ENCODE measurements around the gene UNC5C. TPM values are rescaled to one million over a fixed set of nuclear protein-coding genes. Genes with fewer than 3 reads are reported as not detected.

The UNC5C gene
- total RNA-seq, 1 experiment from 2014 or later = not detected

DNA sequence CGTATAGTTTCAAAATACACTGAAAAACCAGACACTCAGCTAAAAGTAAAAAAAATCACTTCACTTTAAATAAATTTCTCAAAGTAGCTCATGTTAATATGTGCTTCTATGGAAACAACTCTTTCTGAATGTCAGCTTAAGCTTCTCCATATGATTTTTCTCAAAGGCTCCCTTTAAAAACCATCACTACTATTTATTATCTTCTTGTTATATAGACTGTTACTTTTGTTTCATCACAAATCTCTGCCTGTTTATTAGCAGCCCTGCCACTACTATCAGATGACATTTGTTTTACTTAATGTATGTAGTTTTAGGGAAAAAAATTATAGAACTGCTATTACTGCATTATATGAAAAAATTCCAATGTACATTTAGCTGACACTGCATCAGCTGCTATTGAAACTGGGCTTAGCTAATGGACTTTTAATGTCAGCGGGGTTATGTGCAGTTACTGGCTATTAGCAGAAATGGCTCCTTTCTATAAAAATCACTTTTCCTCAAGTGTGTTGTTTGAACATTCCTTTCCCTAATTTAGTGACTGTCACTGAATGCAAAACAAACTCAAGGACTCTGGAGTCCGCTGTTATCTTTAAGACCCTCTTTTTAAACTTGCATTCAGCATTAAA lies 10.8 kb downstream of the UNC5C start:
- DNase-seq = no peak
- Histone ChIP-seq H3K27me3 (peaks cover 9% of the 10 kb centered on the region; the same call in 1 of the 2 replicates), H3K9me3 (replicated peaks) (no peaks in the 10 kb centered on the region), H3K27ac (no peak overlapping the region), H3K4me3 (no peak overlapping the region), H3K4me1 (no peaks in the 10 kb centered on the region), H3K36me3 (no peaks in the 10 kb centered on the region)

DNA sequence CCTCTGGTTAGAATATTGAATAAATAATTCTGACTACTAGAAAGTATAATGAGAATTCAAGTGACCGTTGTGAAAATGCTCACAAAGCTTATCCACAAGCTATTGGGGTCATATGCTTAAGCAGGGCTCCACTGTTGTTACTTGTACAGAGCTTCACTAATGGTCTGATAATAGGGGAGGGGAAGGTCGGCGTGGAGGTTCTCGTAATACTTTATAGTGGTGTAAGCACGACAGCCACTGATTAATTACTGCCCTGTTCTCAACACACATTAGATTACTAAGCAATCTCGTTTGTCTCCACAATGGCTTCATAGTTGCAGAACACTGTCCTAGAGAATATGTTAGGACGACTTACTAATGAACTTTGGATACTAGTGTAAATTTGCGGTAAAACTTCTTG lies 11.6 kb downstream of the UNC5C start:
- Histone ChIP-seq H3K4me1 (no peaks in the 10 kb centered on the region), H3K27ac (no peak overlapping the region), H3K27me3 (peaks cover 9% of the 10 kb centered on the region; the same call in 1 of the 2 replicates), H3K4me3 (no peak overlapping the region), H3K36me3 (no peaks in the 10 kb centered on the region), H3K9me3 (replicated peaks) (no peaks in the 10 kb centered on the region)
- no peak for DNase-seq

DNA sequence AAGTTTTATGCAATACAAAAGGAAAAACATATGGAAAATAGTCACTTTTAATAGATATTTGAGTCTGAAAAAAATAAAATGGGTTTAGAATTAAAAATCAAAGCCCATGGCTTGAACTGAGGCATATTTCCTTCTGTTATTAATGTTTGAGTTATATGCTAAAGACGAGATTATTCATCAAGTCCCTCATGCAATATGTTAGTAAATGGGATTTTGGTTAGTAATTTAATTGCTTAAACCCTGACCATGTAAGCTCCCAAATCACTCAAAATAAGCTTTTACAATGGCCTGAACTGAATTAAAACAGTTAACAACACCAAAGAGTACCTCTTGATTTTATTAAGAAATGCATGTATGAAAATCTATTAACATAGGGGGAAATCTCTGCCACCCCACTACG lies 12.1 kb downstream of the UNC5C start:
- Histone ChIP-seq H3K27ac (no peak overlapping the region), H3K4me1 (no peaks in the 10 kb centered on the region)

DNA sequence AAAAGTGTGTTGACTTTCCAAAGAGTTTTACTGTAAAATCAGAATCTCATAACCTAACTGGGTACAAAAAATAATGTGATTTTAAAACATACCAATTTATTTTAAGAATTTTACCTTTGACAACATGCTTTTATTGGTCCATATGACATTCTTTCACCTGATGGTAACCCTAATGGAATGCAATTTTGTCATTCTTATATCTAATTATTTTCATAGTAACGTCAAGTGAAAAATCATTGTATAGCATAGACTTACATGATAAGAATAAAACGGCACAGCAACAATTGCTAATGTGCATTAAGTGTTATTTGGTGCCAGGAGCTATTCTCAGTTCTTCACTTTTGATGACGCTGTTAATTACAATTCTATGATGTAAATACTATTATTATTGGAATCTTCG lies 13.6 kb downstream of the UNC5C start:
- peaks cover 9% of the 10 kb centered on the region; the same call in 1 of the 2 replicates for H3K27me3 ChIP-seq
- no peak for DNase-seq
- no peaks in the 10 kb centered on the region for H3K36me3 ChIP-seq
- H3K27ac ChIP-seq = no peak overlapping the region
- H3K4me3 ChIP-seq = no peak overlapping the region
- no peaks in the 10 kb centered on the region for H3K9me3 ChIP-seq (replicated peaks)
- H3K4me1 ChIP-seq = no peaks in the 10 kb centered on the region

More for the DNA sequence above, 12.1 kb downstream of the UNC5C start:
- DNase-seq = no peak
- peaks cover 9% of the 10 kb centered on the region; the same call in 1 of the 2 replicates for H3K27me3 ChIP-seq
- H3K9me3 ChIP-seq (replicated peaks) = no peaks in the 10 kb centered on the region
- H3K4me3 ChIP-seq = no peak overlapping the region
- H3K36me3 ChIP-seq = no peaks in the 10 kb centered on the region

DNA sequence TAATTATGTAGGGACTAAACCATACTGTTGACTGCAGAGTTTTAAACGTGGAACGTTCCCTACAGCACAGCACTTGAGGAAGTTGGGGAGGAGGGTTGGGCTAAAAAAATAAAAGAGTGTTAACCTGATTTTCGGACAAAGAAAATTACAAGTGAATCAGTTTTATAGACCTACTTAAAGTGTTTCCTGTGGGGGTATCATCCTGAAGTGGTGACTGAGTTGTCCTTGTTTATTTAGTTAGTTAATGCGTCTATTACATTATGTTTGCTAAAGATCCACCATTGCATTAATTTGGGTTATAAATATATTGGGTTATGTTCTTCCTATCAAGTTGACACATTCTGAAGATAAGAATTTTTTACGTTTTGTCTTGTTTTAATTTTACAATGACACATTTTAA lies 14.7 kb downstream of the UNC5C start:
- Histone ChIP-seq H3K27me3 (peaks cover 9% of the 10 kb centered on the region; the same call in 1 of the 2 replicates), H3K36me3 (no peaks in the 10 kb centered on the region), H3K9me3 (replicated peaks) (no peaks in the 10 kb centered on the region), H3K4me3 (no peak overlapping the region), H3K4me1 (no peaks in the 10 kb centered on the region), H3K27ac (no peak overlapping the region)
- DNase-seq = no peak

DNA sequence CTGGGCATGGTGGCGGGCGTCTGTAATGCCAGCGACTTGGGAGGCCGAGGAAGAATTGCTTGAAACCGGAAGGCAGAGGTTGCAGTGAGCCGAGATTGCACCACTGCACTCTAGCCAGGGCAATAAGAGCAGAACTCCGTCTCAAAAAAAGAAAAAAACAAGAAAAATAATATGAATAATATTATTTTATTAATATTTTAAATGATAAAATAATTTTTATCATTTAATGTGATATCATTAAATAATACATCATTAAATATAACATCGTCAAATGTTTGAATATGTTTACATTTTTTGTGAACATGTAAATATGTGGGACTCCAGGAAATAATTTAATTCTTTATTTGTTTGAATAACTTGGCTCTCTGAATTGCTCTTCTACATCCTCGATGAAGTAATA lies 15.5 kb downstream of the UNC5C start:
- Histone ChIP-seq H3K36me3 (no peaks in the 10 kb centered on the region), H3K4me3 (no peak overlapping the region), H3K4me1 (no peaks in the 10 kb centered on the region), H3K27ac (no peak overlapping the region), H3K27me3 (peaks cover 9% of the 10 kb centered on the region; the same call in 1 of the 2 replicates), H3K9me3 (replicated peaks) (no peaks in the 10 kb centered on the region)
- no peak for DNase-seq

DNA sequence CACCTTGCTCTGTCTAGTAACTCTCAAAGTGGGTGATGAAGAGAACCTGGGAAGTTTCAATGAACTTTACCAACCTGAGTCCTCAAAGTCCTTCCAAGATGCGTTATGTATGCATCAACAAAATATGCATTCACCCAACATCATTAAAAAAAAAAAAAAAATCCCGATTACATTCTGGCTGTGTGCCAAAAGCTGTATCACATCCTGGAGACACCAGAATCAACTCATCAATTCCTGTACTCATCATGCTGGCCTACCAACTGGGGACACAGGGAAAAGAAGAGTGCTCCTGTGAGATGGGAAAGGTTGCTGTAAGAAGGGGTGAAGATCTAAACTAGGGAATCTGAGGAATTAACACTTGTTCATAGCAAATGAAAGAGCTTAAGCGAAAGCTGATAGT lies 16.5 kb downstream of the UNC5C start:
- no peak for DNase-seq
- Histone ChIP-seq H3K27me3 (peaks cover 9% of the 10 kb centered on the region; the same call in 1 of the 2 replicates), H3K4me3 (no peak overlapping the region), H3K27ac (no peak overlapping the region), H3K36me3 (no peaks in the 10 kb centered on the region), H3K9me3 (replicated peaks) (no peaks in the 10 kb centered on the region), H3K4me1 (no peaks in the 10 kb centered on the region)

DNA sequence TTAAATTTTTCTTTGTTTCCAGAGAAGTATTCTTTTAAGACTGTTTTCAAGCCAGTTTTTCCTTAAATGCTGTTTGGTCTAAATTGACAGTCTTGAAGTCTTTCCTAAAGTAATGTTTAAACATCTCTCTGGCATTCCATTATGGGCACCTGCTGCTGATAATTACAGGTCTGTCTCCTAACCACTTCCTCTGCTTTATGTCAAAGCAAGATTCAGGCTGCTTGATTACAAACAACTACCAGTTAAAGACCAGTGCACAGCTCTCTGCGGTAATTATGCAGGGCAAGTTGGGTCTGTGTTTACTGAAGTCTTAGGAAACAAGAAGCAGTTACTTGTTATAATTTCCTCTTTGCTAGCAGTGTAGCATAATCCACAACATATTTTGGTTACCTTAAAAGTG lies 17.6 kb downstream of the UNC5C start:
- Histone ChIP-seq H3K9me3 (replicated peaks) (no peaks in the 10 kb centered on the region), H3K4me3 (no peak overlapping the region), H3K36me3 (no peaks in the 10 kb centered on the region), H3K27me3 (peaks cover 9% of the 10 kb centered on the region; the same call in 1 of the 2 replicates), H3K4me1 (no peaks in the 10 kb centered on the region), H3K27ac (no peak overlapping the region)
- DNase-seq = no peak

DNA sequence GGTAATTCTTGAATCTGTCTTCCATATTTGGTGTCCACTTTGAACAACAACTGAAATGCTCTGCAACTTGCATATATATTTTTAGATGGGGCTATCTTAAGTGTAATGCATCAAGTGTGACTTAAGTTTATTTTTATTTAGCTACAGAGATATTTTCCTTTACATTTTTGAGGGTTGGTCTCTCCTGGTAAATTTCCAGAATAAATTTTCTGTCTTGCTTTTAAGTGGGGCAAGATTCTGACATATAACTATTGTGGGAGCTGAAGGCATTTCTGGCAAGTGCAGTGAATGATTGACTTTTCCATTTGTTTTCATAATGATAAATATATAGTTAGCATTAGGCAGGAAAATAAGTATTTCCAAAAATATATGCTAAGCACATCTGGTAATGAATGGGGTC lies 18.8 kb downstream of the UNC5C start:
- H3K27ac ChIP-seq = no peak overlapping the region
- H3K27me3 ChIP-seq = peaks cover 9% of the 10 kb centered on the region; the same call in 1 of the 2 replicates
- H3K36me3 ChIP-seq = no peaks in the 10 kb centered on the region
- H3K4me1 ChIP-seq = no peaks in the 10 kb centered on the region
- no peak for DNase-seq
- H3K9me3 ChIP-seq (replicated peaks) = no peaks in the 10 kb centered on the region
- H3K4me3 ChIP-seq = no peak overlapping the region

DNA sequence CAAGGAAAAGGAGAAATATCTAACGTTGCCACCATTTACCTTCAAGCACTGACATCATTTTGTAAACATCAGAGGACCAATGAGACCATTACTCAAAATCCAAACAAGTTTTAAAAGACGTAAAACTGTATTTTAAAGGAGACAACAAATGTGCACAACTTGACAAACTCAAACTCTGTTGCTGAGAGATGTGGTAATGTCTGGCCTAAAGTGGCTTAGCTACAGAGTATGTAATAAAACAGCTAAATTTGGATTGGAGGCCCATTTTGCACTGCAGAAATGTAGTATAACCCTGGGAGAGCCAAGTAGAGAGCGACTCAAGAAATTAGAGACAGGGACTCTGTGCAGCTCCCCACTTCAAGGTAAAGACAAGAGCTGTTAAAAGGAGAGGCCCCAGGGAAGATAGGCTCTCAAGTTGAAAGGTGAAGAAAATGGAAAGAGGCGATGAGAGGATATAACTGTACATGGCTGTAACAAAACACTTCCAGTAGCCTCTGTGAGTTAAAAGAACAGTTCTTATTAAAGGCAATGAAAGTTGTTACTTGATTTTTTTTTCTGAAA lies 20.3 kb downstream of the UNC5C start:
- Histone ChIP-seq H3K4me1 (no peaks in the 10 kb centered on the region), H3K36me3 (no peaks in the 10 kb centered on the region), H3K9me3 (replicated peaks) (no peaks in the 10 kb centered on the region), H3K27ac (no peak overlapping the region), H3K4me3 (no peak overlapping the region), H3K27me3 (no peaks in the 10 kb centered on the region; the same call in 1 of the 2 replicates)
- DNase-seq = no peak

DNA sequence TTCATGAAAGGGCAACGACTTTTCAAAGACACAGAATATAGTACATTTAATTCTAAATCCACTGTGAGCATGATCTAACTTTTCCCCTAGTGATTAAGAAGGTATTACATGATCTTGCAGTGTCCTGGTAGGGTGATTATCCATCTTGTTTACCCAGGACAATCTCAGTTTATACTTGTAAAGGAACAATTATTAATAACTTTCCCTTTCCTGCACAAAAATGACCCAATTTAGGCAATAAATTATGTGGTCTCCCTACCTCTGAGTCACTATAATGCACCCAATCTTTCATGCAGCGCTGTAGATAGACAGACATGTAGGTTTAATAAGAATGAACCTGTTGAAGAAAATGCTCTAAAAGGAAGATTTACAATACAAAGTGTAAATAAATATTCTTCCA lies 22.7 kb downstream of the UNC5C start:
- no peaks in the 10 kb centered on the region for H3K9me3 ChIP-seq (replicated peaks)
- H3K36me3 ChIP-seq = no peaks in the 10 kb centered on the region
- no peaks in the 10 kb centered on the region for H3K27me3 ChIP-seq
- no peak overlapping the region for H3K4me3 ChIP-seq
- no peak overlapping the region for H3K27ac ChIP-seq
- no peaks in the 10 kb centered on the region for H3K4me1 ChIP-seq
- DNase-seq = no peak

DNA sequence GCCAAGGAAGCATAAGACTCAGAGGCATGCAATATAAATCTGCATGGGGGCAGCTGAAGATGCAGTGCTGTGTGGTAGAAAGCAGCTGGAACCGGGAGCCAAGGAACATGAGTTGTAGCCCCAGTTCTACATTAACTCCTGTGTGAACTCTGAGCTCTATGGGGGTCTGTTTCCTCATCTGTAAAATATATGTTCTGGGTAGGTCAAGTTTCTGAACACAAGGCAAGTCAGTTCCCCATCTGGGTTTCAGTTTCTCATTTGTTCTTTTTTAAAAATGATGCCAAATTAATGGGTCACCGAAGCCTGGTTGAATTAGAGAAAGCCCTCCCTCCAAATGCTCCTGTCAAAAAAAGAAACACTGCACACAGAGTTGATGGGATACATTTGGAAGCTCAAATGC lies 24.0 kb downstream of the UNC5C start:
- Histone ChIP-seq H3K27me3 (no peaks in the 10 kb centered on the region), H3K4me1 (no peaks in the 10 kb centered on the region), H3K4me3 (no peak overlapping the region), H3K27ac (no peak overlapping the region), H3K9me3 (replicated peaks) (no peaks in the 10 kb centered on the region), H3K36me3 (no peaks in the 10 kb centered on the region)
- no peak for DNase-seq

DNA sequence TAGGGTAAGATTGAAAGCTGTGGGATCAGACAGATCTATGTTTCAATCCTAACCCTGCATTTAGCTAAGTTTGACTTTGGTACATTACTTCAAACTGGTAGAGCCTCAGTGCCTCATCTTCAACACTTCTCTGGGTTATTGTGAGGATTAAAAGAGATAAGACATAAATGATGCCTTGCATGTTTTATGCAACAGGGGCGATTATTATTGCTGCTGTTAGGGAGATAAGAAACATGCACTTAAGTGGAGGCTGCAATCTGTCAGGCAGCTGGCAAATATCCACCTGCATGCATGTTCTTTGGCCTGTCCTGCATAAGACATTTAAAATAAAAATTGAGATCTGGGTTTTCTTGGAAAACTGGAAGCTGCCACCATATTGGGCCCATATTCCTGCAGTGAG lies 24.6 kb downstream of the UNC5C start:
- Histone ChIP-seq H3K27me3 (no peaks in the 10 kb centered on the region), H3K27ac (no peak overlapping the region), H3K4me1 (no peaks in the 10 kb centered on the region)

DNA sequence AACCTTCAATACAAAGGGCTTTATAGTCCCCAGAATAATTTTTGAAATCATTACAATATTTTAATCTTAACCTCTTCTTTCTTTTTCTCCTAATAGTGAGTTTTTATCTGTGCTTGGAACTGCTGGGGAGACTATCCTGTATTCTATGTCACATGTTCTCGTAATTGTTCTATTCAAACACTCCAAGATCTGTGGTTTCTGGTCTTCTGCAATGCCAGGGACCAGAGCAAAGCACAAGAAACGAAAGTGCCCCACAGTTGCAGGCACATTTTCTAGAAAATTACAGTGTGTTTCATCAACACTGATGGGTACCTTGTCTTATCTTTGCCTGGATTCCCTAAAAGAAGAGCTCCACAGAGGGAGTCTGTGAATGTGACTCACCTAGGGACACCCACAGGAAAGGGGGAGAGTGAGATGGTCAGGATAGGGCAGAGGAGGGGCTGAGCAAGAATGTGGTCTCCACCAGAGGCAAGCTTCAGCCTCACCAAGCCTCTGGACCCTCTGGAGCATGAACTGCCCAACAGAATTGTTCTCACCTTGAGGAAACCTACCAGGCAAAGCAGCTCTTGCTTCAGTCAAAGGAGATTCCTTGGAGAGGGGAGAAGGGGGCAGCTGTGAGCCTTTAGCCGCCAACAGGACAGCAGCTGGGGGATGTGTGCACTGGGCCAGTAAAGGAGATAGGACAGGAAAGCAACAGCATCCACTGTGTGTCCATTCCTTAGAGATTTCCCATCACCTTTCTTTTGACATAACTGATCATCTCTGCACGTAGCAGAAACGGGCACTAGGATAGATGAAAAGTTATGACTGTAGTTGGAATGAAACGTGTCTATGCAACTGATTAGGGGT lies 25.9 kb downstream of the UNC5C start:
- H3K4me3 ChIP-seq = no peak overlapping the region
- no peaks in the 10 kb centered on the region for H3K36me3 ChIP-seq
- no peaks in the 10 kb centered on the region for H3K4me1 ChIP-seq
- H3K27ac ChIP-seq = no peak overlapping the region
- H3K9me3 ChIP-seq (replicated peaks) = no peaks in the 10 kb centered on the region
- no peaks in the 10 kb centered on the region for H3K27me3 ChIP-seq
- DNase-seq = no peak

More for the DNA sequence above, 24.6 kb downstream of the UNC5C start:
- H3K9me3 ChIP-seq (replicated peaks) = no peaks in the 10 kb centered on the region
- DNase-seq = no peak
- H3K36me3 ChIP-seq = no peaks in the 10 kb centered on the region
- no peak overlapping the region for H3K4me3 ChIP-seq

Data from SJCRH30 (cell line).